Heart left ventricle (tissue), 16 donors: ENCODE results near the gene REEP1. TPM values are rescaled to one million over a fixed set of nuclear protein-coding genes. Genes with fewer than 3 reads are reported as not detected.

ENCODE experiments used
- ATAC-seq, 4 donors: fragments of 200-7000 bp; cut with Tn5 transposase; one replicate each; pipeline ENCODE4 v1.9.1; 2020 to 2022; ENCODE audit warnings: moderate library complexity in 4 of 4, mild to moderate bottlenecking in 3 of 4, moderate number of reproducible peaks in 1 of 4
- DNase-seq, 5 donors: peaks; one replicate each; pipeline ENCODE4 v3.0.0-alpha.2; 2020
- H3K27ac ChIP-seq, 12 donors: fragments of 200-600 bp; sonication (generic) in 4 of 12; one replicate each; pipeline versions ENCODE4 v1.5.0 to v1.8.0; 2016 to 2022; ENCODE audit warnings: mild to moderate bottlenecking in 2 of 12
- H3K27me3 ChIP-seq, 9 donors: fragments of 200-600 bp; sonication (generic) in 2 of 9; one replicate each; pipeline versions ENCODE4 v1.5.1 to v1.8.0; 2016 to 2022; ENCODE audit warnings: mild to moderate bottlenecking in 3 of 9
- H3K36me3 ChIP-seq, 9 donors: fragments of 200-600 bp; sonication (generic) in 2 of 9; one replicate each; pipeline versions ENCODE4 v1.5.0 to v1.8.0; 2018 to 2022; ENCODE audit warnings: mild to moderate bottlenecking in 2 of 9
- H3K4me1 ChIP-seq, 12 donors: fragments of 200-600 bp; sonication (generic) in 4 of 12; one replicate each; pipeline versions ENCODE4 v1.5.0 to v1.8.0; 2016 to 2022; ENCODE audit warnings: mild to moderate bottlenecking in 3 of 12
- H3K4me3 ChIP-seq, 12 donors: fragments of 200-600 bp; sonication (generic) in 4 of 12; one replicate each; pipeline versions ENCODE4 v1.5.0 to v1.8.0; 2017 to 2022; ENCODE audit warnings: mild to moderate bottlenecking in 9 of 12, moderate library complexity in 4 of 12
- H3K9me3 ChIP-seq, 12 donors: fragments of 200-600 bp; sonication (generic) in 4 of 12; one replicate each; pipeline versions ENCODE4 v1.5.0 to v1.8.0; 2016 to 2022; ENCODE audit warnings: mild to moderate bottlenecking in 1 of 12
- CTCF ChIP-seq, 12 donors: fragments of 200-600 bp; sonication (generic) in 4 of 12; IDR thresholded peaks; one replicate each; pipeline versions ENCODE4 v1.5.0 to v1.8.0; 2018 to 2022; ENCODE audit warnings: antibody characterized with exemption in 12 of 12, mild to moderate bottlenecking in 5 of 12
- POLR2A ChIP-seq, 2 donors: fragments of 450-650 bp; IDR thresholded peaks; one replicate each; pipeline ENCODE4 v1.6.1; 2017; ENCODE audit warnings: antibody characterized with exemption in 2 of 2, mild to moderate bottlenecking in 2 of 2, moderate library complexity in 2 of 2
- WGBS, 4 donors: extraction: QIAGEN DNeasy Blood & Tissue Kit in 2 of 4; methylation state at CpG; one replicate each; pipeline versions ENCODE4 v1.1.5 to v1.1.7; 2013 to 2018; 5-methylcytosine and 5-hydroxymethylcytosine counted together
- intact Hi-C, 10 donors: fragments of 100-400 bp; cut with DNase I; formaldehyde crosslinking; loops; one replicate each; pipeline versions ENCODE4 v1.11.1 to v1.14.2; 2022
- polyA plus RNA-seq, 2 donors: library from polyadenylated mRNA; stranded (reverse); fragments of 200-250 nt; gene quantifications; one replicate each; pipeline ENCODE4 v1.2.3, GENCODE V29; 2013
- total RNA-seq, 9 donors: library from RNA; depleted of rRNA in 2 of 9; stranded (reverse); fragments of >200 nt in 2 of 9; fragmentation: NEBNext Ultra II Directional in 3 of 9; extraction: Animal tissue kit (Norgen Biotek cat#: 25700) in 3 of 9; gene quantifications; one replicate each; pipeline versions ENCODE4 v1.1.0 to v1.2.4, GENCODE V29; 2016 to 2023
- donor health status: ischemic (EF 13 %, LVEDD 7.1; RV severe dilation, severe dysfunction).
- donor health status: healthy with polysubstance abuse.
- donor health status: DM: no; HTN: yes; CAD: no.
- donor health status: DM: no; HTN: no; CAD: no.
- donor health status: ischemic (EF 25% LVEDD 6.9; RV normal size, moderate dysfunction).
- donor health status: ischemic (EF 25% LVEDD 5.7; RV mildly dilated, moderate dysfunction).
- donor health status: healthy.
- donor health status: DM: yes; HTN: yes; CAD: no.
- donor health status: ischemic (EF 35%, LVEDD 5.7; RV mildly dilated, moderate dysfunction).
- donor health status: nonischemic (EF 11% LVEDD 7.7; RV severe dilation, severe dysfunction).
- donor health status: DM: yes; HTN: yes; CAD: no.
- donor health status: PGD.
- donor health status: ischemic (EF 29% LVEDD 5.4; RV normal size, mild dysfunction).
- donor health status: nonischemic (EF 23%, LVEDD 6.1; RV moderate dilation, normal function).

REEP1 gene
- total and polyA plus RNA-seq, 11 donors, result 13.6 to 43.4 (median 27.6) TPM

DNA sequence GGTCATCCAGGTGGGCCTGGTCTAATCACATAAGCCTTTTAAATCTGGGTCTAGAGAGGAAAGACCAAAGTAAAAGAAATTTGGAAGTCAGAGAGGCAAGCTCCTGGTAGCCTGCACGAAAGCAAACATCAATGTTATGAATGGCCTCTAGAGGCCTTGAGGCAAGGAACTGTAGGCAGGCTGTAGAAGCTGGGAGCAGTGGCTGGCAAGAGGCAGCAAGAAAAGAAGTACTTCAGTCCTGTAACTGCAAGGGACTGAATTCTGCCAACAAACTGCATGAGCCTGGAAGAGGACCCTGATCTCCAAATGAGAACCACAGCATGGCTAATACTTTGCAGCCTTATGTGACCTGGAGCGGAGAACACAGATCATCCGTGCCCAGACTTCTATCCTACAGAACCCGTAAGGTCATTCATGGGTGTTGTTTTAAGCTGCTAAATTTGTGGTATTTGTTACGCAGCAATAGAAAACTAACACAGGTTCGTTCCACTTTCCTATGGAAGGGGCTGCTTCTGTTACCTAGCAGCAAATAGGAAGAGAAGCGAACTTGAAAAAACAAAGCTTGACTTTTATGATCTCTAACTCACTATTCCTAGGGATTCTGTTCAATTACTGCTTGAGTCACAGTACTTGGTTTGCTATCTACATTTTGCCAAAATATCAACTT lies 143.4 kb downstream of the REEP1 start:
- peak overlapping the region; percentile 65 to 98 (median 85) for H3K4me3 ChIP-seq
- ATAC-seq (no peak), DNase-seq (no peak)
- no peaks in the 10 kb centered on the region for H3K9me3 ChIP-seq
- intact Hi-C loops, result loop anchor here in 2 of 10 donors (10.0 kb wide), 2 partner anchors 251 to 431 kb away; partner anchors contain the start of genes KDM3A (in 1 of the 2) and RNF103 (in 1 of the 2)
- TF ChIP-seq CTCF (IDR thresholded peaks at IDR 0.05), result no peak
- TF ChIP-seq POLR2A (IDR thresholded peaks at IDR 0.05), result no peak
- peaks cover 0 to 19% (median 7%) of the 10 kb centered on the region in 9 donors for H3K36me3 ChIP-seq
- peak overlapping the region; percentile 11 to 100 (median 98) for H3K27ac ChIP-seq
- H3K4me1 ChIP-seq, result peaks cover 0 to 72% (median 55%) of the 10 kb centered on the region in 12 donors
- WGBS, 4 donors, result 61 to 80% (median 76%) methylated on average over 7 of the region's 7 CpGs
- H3K27me3 ChIP-seq, result no peaks in the 10 kb centered on the region

GRCh38 chr2:86189782-86190416 lies 147.5 kb downstream of the REEP1 start:
- WGBS, 4 donors, result 66 to 71% (median 71%) methylated on average over 7 of the region's 7 CpGs
- intact Hi-C loops, result loop anchor here in 2 of 10 donors (10.0 kb wide), 2 partner anchors 255 to 435 kb away; partner anchors contain the start of genes KDM3A (in 1 of the 2) and RNF103 (in 1 of the 2)

DNA sequence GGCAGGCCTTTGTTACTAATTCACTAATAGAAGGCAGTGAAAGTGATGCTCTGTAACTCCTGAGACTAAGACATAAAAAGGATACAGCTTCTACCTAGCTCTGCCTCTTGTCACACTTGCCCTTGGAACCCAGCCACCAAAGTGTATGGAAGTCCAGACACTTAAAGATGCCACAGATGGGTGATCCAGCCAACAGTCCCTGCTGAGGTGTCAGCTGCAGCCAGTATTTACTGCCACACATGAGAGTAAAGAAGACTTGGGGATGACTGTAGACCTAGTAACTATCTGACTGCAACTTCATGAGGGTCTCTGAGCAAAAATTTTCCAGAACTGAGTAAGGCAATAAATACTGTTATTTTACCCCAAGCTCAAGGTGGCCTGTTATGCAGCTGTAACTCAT lies 151.0 kb downstream of the REEP1 start:
- peaks cover 0 to 24% (median 7%) of the 10 kb centered on the region in 9 donors for H3K36me3 ChIP-seq
- TF ChIP-seq CTCF (IDR thresholded peaks at IDR 0.05), result no peak
- no peak for TF ChIP-seq POLR2A (IDR thresholded peaks at IDR 0.05)
- no peaks in the 10 kb centered on the region for H3K27me3 ChIP-seq
- intact Hi-C loops, result no loop called here
- no peak for ATAC-seq
- peaks cover 0 to 95% (median 66%) of the 10 kb centered on the region in 12 donors for H3K4me1 ChIP-seq
- no peak for DNase-seq
- no peaks in the 10 kb centered on the region for H3K9me3 ChIP-seq
- H3K4me3 ChIP-seq, result no peak overlapping the region
- peak overlapping the region in 2 of 12 donors; percentile 61 to 78 for H3K27ac ChIP-seq

More at GRCh38 chr2:86189782-86190416, 147.5 kb downstream of the REEP1 start:
- ATAC-seq (no peak), DNase-seq (no peak)
- Histone ChIP-seq H3K36me3 (peaks cover 0 to 31% (median 7%) of the 10 kb centered on the region in 9 donors), H3K4me1 (peaks cover 8 to 91% (median 77%) of the 10 kb centered on the region in 12 donors), H3K9me3 (no peaks in the 10 kb centered on the region), H3K4me3 (no peak overlapping the region), H3K27ac (no peak overlapping the region), H3K27me3 (no peaks in the 10 kb centered on the region)
- no peak for TF ChIP-seq CTCF (IDR thresholded peaks at IDR 0.05)
- TF ChIP-seq POLR2A (IDR thresholded peaks at IDR 0.05), result no peak
